SH-SY5Y (cell line): Measurements from ENCODE around the gene SLC43A1.
A peak's percentile ranks its signal among the peaks of the same experiment; 100 is the strongest.

ENCODE experiments used
- GATA2 ChIP-seq: IDR thresholded peaks from 2 replicates; pipeline ENCODE4 v1.6.1; 2011; ENCODE audit warnings: mild to moderate bottlenecking, low read depth, low read length
- GATA3 ChIP-seq: IDR thresholded peaks from 2 replicates; pipeline ENCODE4 v1.6.1; 2011; ENCODE audit warnings: low read depth, mild to moderate bottlenecking, low read length, moderate library complexity

SLC43A1 gene

GRCh38 chr11:57541169-57541568 is 25.7 kb upstream of the SLC43A1 start:
- TF ChIP-seq GATA2 (no peak), GATA3 (no peak)

- TF ChIP-seq GATA3, result no peak
- no peak for TF ChIP-seq GATA2
These were observed 23.8 kb upstream of the SLC43A1 start for GRCh38 chr11:57539342-57539741.

GRCh38 chr11:57536947-57537619 is 21.6 kb upstream of the SLC43A1 start, which contains the start of gene SMTNL1:
Gene SMTNL1 (plus strand): TSS chr11:57537595. CDS start chr11:57542643, 5,048 bp downstream.
- TF ChIP-seq GATA2 (no peak), GATA3 (no peak)

- TF ChIP-seq GATA2 (peak; percentile 18; the same call in 1 of the 2 replicates), GATA3 (no peak)
These were observed 15.3 kb upstream of the SLC43A1 start, which contains the start of gene TIMM10 for GRCh38 chr11:57530596-57531507. Gene TIMM10 (minus strand): TSS chr11:57530754. CDS start chr11:57530189, 565 bp downstream.

- TF ChIP-seq GATA2 (no peak), GATA3 (no peak)
These were observed 14.7 kb upstream of the SLC43A1 start for GRCh38 chr11:57530215-57530595.

GRCh38 chr11:57529012-57529411 is 13.5 kb upstream of the SLC43A1 start:
- TF ChIP-seq GATA2 (no peak), GATA3 (no peak)

GRCh38 chr11:57527056-57527631 is 11.6 kb upstream of the SLC43A1 start:
- no peak for TF ChIP-seq GATA2
- TF ChIP-seq GATA3, result no peak

GRCh38 chr11:57523419-57523818 is 7.9 kb upstream of the SLC43A1 start:
- no peak for TF ChIP-seq GATA3
- TF ChIP-seq GATA2, result no peak

- no peak for TF ChIP-seq GATA3
- no peak for TF ChIP-seq GATA2
These were observed 5.6 kb upstream of the SLC43A1 start for GRCh38 chr11:57521116-57521515.

- TF ChIP-seq GATA3, result no peak
- no peak for TF ChIP-seq GATA2
These were observed 550 bp upstream of the SLC43A1 start for GRCh38 chr11:57516061-57516443.

- TF ChIP-seq GATA2 (no peak), GATA3 (no peak)
These were observed 767 bp downstream of the SLC43A1 start for GRCh38 chr11:57514538-57515331.

GRCh38 chr11:57513911-57514537 is 1.5 kb downstream of the SLC43A1 start:
- no peak for TF ChIP-seq GATA3
- no peak for TF ChIP-seq GATA2

GRCh38 chr11:57513452-57513795 is 2.1 kb downstream of the SLC43A1 start:
- TF ChIP-seq GATA2 (no peak), GATA3 (no peak)
